Stimulated activated CD8-positive, alpha-beta memory T cell treated with anti-CD3 and anti-CD28 coated beads, Interleukin-15, amount 100 ng/mL, for 48 hours (primary cell): Measurements from ENCODE around the gene ZBTB33.

Experiments
- DNase-seq, 2 donors: peaks; one replicate each; pipeline ENCODE4 v3.0.0-alpha.2; 2020; ENCODE audit warnings: low read depth in 2 of 2

Gene ZBTB33

GRCh38 chrX:120264341-120264740 lies 13.7 kb downstream of the ZBTB33 start:
- no peak for DNase-seq

- DNase-seq, result no peak
These were observed 18.9 kb downstream of the ZBTB33 start for GRCh38 chrX:120269373-120270035.

- no peak for DNase-seq
These were observed 20.0 kb downstream of the ZBTB33 start for GRCh38 chrX:120270567-120270966.

GRCh38 chrX:120271218-120271617 lies 20.6 kb downstream of the ZBTB33 start:
- DNase-seq, result no peak

GRCh38 chrX:120274145-120274544 lies 23.5 kb downstream of the ZBTB33 start:
- DNase-seq, result no peak

GRCh38 chrX:120274958-120275357 lies 24.3 kb downstream of the ZBTB33 start:
- DNase-seq, result no peak

- no peak for DNase-seq
These were observed 30.5 kb downstream of the ZBTB33 start for GRCh38 chrX:120281021-120281624.

GRCh38 chrX:120281761-120282160 lies 31.1 kb downstream of the ZBTB33 start:
- DNase-seq, result no peak

- no peak for DNase-seq
These were observed 32.1 kb downstream of the ZBTB33 start for GRCh38 chrX:120282697-120283096.

- no peak for DNase-seq
These were observed 36.3 kb downstream of the ZBTB33 start for GRCh38 chrX:120286733-120287512.

- no peak for DNase-seq
These were observed 37.0 kb downstream of the ZBTB33 start for GRCh38 chrX:120287513-120288112.

- DNase-seq, result no peak
These were observed 39.5 kb downstream of the ZBTB33 start for GRCh38 chrX:120290107-120290506.

GRCh38 chrX:120291211-120291610 lies 40.6 kb downstream of the ZBTB33 start:
- DNase-seq, result no peak

GRCh38 chrX:120293015-120293414 lies 42.4 kb downstream of the ZBTB33 start:
- no peak for DNase-seq

GRCh38 chrX:120294651-120295050 lies 44.0 kb downstream of the ZBTB33 start:
- DNase-seq, result no peak

GRCh38 chrX:120297923-120298322 lies 47.3 kb downstream of the ZBTB33 start:
- DNase-seq, result no peak

- DNase-seq, result no peak
These were observed 49.3 kb downstream of the ZBTB33 start for GRCh38 chrX:120299928-120300327.

- DNase-seq, result no peak
These were observed 50.9 kb downstream of the ZBTB33 start for GRCh38 chrX:120301497-120301896.

- no peak for DNase-seq
These were observed 51.3 kb downstream of the ZBTB33 start for GRCh38 chrX:120301960-120302359.

- DNase-seq, result peak in 1 of 2 donors; percentile 22
These were observed 51.8 kb downstream of the ZBTB33 start for GRCh38 chrX:120302434-120302833.

GRCh38 chrX:120304256-120304655 lies 53.6 kb downstream of the ZBTB33 start:
- no peak for DNase-seq

GRCh38 chrX:120305531-120306141 lies 55.0 kb downstream of the ZBTB33 start:
- DNase-seq, result no peak
